Measurements from ENCODE around the gene CCDC93. TPM values are rescaled to one million over a fixed set of nuclear protein-coding genes. Genes with fewer than 3 reads are reported as not detected.
"Not testable (repeated sequence)": the region's sequence is repeated elsewhere in the genome, so short reads cannot be mapped to it uniquely, and the experiment has no call there.

CCDC93 gene
- total and polyA plus RNA-seq, 2 donors from 2014 or later, result 6.7 to 36.3 TPM

- FAIRE-seq (no peak), DNase-seq (no peak)
- H3K4me3 ChIP-seq (ENCODE audit: low read length in 3 of 3), result no peak overlapping the region
- H3K27ac ChIP-seq (ENCODE audit: low read depth in 2 of 2, low read length in 2 of 2), result no peak overlapping the region
- H3K36me3 ChIP-seq (ENCODE audit: control insufficient read depth in 2 of 3, insufficient read depth in 3 of 3, low read length in 3 of 3), result no peaks in the 10 kb centered on the region
- no peak for TF ChIP-seq CTCF (IDR thresholded peaks at IDR 0.05; ENCODE audit: borderline replicate concordance, extremely low read depth, insufficient read depth)
- intact Hi-C loops (cut with DNase I), result no loop called here
- no peaks in the 10 kb centered on the region for H3K27me3 ChIP-seq (ENCODE audit: control insufficient read depth, insufficient read depth, low read length)
- H3K9ac ChIP-seq (ENCODE audit: low read length in 3 of 3), result no peak overlapping the region
- H3K9me3 ChIP-seq (ENCODE audit: control insufficient read depth in 2 of 3, insufficient read depth in 1 of 3, low read length in 3 of 3), result no peaks in the 10 kb centered on the region
- H3K4me1 ChIP-seq (ENCODE audit: control insufficient read depth in 2 of 3, insufficient read depth in 2 of 3, low read depth in 1 of 3, low read length in 3 of 3), result peaks cover 0 to 10% (median 4%) of the 10 kb centered on the region in 3 donors
These were observed 3.0 kb upstream of the CCDC93 start for GRCh38 chr2:118016911-118017310.

GRCh38 chr2:118015761-118016160, 1.9 kb upstream of the CCDC93 start:
- H3K4me3 ChIP-seq (ENCODE audit: low read length in 3 of 3); H3K27ac ChIP-seq (ENCODE audit: low read depth in 2 of 2, low read length in 2 of 2); DNase-seq; H3K36me3 ChIP-seq (ENCODE audit: control insufficient read depth in 2 of 3, insufficient read depth in 3 of 3, low read length in 3 of 3); intact Hi-C loops (cut with DNase I); H3K9me3 ChIP-seq (ENCODE audit: control insufficient read depth in 2 of 3, insufficient read depth in 1 of 3, low read length in 3 of 3); FAIRE-seq; H3K27me3 ChIP-seq (ENCODE audit: control insufficient read depth, insufficient read depth, low read length); H3K9ac ChIP-seq (ENCODE audit: low read length in 3 of 3): not testable (repeated sequence)
- H3K4me1 ChIP-seq (ENCODE audit: control insufficient read depth in 2 of 3, insufficient read depth in 2 of 3, low read depth in 1 of 3, low read length in 3 of 3), result peaks cover 0 to 10% (median 4%) of the 10 kb centered on the region in 3 donors

GRCh38 chr2:118014492-118014824, 588 bp upstream of the CCDC93 start:
- peak overlapping the region; percentile 69 to 83 (median 83) for H3K9ac ChIP-seq (ENCODE audit: low read length in 3 of 3)
- no peaks in the 10 kb centered on the region for H3K9me3 ChIP-seq (ENCODE audit: control insufficient read depth in 2 of 3, insufficient read depth in 1 of 3, low read length in 3 of 3)
- peak overlapping the region; percentile 16 to 81 for H3K27ac ChIP-seq (ENCODE audit: low read depth in 2 of 2, low read length in 2 of 2)
- no peaks in the 10 kb centered on the region for H3K27me3 ChIP-seq (ENCODE audit: control insufficient read depth, insufficient read depth, low read length)
- FAIRE-seq, result no peak
- H3K4me3 ChIP-seq (ENCODE audit: low read length in 3 of 3), result peak overlapping the region; percentile 90 to 96 (median 94)
- intact Hi-C loops (cut with DNase I), result no loop called here
- no peaks in the 10 kb centered on the region for H3K36me3 ChIP-seq (ENCODE audit: control insufficient read depth in 2 of 3, insufficient read depth in 3 of 3, low read length in 3 of 3)
- H3K4me1 ChIP-seq (ENCODE audit: control insufficient read depth in 2 of 3, insufficient read depth in 2 of 3, low read depth in 1 of 3, low read length in 3 of 3), result peaks cover 0 to 14% (median 4%) of the 10 kb centered on the region in 3 donors
- no peak for TF ChIP-seq CTCF (IDR thresholded peaks at IDR 0.05; ENCODE audit: borderline replicate concordance, extremely low read depth, insufficient read depth)
- DNase-seq, result peak in 1 of 5 donors; percentile 70

- Histone ChIP-seq H3K27me3 (ENCODE audit: control insufficient read depth, insufficient read depth, low read length) (no peaks in the 10 kb centered on the region), H3K36me3 (ENCODE audit: control insufficient read depth in 2 of 3, insufficient read depth in 3 of 3, low read length in 3 of 3) (peaks cover 0 to 5% (median under 1%) of the 10 kb centered on the region in 3 donors), H3K9me3 (ENCODE audit: control insufficient read depth in 2 of 3, insufficient read depth in 1 of 3, low read length in 3 of 3) (no peaks in the 10 kb centered on the region), H3K4me1 (ENCODE audit: control insufficient read depth in 2 of 3, insufficient read depth in 2 of 3, low read depth in 1 of 3, low read length in 3 of 3) (peaks cover 0 to 13% (median 4%) of the 10 kb centered on the region in 3 donors), H3K27ac (ENCODE audit: low read depth in 2 of 2, low read length in 2 of 2) (peak overlapping the region; percentile 81 to 84), H3K4me3 (ENCODE audit: low read length in 3 of 3) (peak overlapping the region; percentile 70 to 96 (median 94)), H3K9ac (ENCODE audit: low read length in 3 of 3) (peak overlapping the region; percentile 28 to 78 (median 49))
- no peak for TF ChIP-seq CTCF (IDR thresholded peaks at IDR 0.05; ENCODE audit: borderline replicate concordance, extremely low read depth, insufficient read depth)
- intact Hi-C loops (cut with DNase I), result no loop called here
- DNase-seq, result peak in 4 of 5 donors; percentile 20 to 88 (median 36)
- FAIRE-seq, result no peak
These were observed 598 bp downstream of the CCDC93 start for GRCh38 chr2:118013221-118013723.

Measured in kidney (tissue), 14 donors.